Transverse colon (tissue), 4 donors: Measurements from ENCODE around the gene HOXD11. TPM values are rescaled to one million over a fixed set of nuclear protein-coding genes. Genes with fewer than 3 reads are reported as not detected.

Experiments
- DNase-seq: peaks from one replicate; pipeline ENCODE4 v3.0.0-alpha.2; 2019
- H3K27ac ChIP-seq, 4 donors: fragments of 200-600 bp; sonication (generic); 2 replicates each; pipeline ENCODE4 v1.5.1; 2016 to 2018; ENCODE audit warnings: inconsistent platforms in 4 of 4
- H3K27me3 ChIP-seq: fragments of 200-600 bp; sonication (generic); 2 replicates; pipeline ENCODE4 v1.5.1; 2017; ENCODE audit warnings: inconsistent platforms
- H3K36me3 ChIP-seq, 4 donors: fragments of 200-600 bp; sonication (generic); 2 replicates each; pipeline ENCODE4 v1.5.1; 2017 to 2019; ENCODE audit warnings: inconsistent platforms in 4 of 4
- H3K4me1 ChIP-seq, 4 donors: fragments of 200-600 bp; sonication (generic); 2 replicates each; pipeline ENCODE4 v1.5.1; 2017 to 2020; ENCODE audit warnings: inconsistent platforms in 4 of 4
- H3K4me3 ChIP-seq, 4 donors: fragments of 200-600 bp; sonication (generic); 1 replicate in 1 of 4; 2 replicates in 3 of 4; pipeline versions ENCODE4 v1.5.1 to v1.6.1; 2017 to 2019; ENCODE audit warnings: inconsistent platforms in 4 of 4
- H3K9me3 ChIP-seq, 2 donors: fragments of 200-600 bp; sonication (generic); 2 replicates each; pipeline ENCODE4 v1.5.1; 2017 to 2019; ENCODE audit warnings: inconsistent platforms in 2 of 2
- CTCF ChIP-seq, 5 experiments: fragments of 200-600 bp in 3 of 5; fragments of 450-650 bp in 2 of 5; sonication (generic) in 3 of 5; IDR thresholded peaks; 1 replicate in 2 of 5; 2 replicates in 3 of 5; pipeline ENCODE4 v1.5.1; 2016 to 2017; ENCODE audit warnings: antibody characterized with exemption in 5 of 5, inconsistent platforms in 3 of 5, mild to moderate bottlenecking in 2 of 5, moderate library complexity in 1 of 5
- EP300 ChIP-seq: sonication (generic); formaldehyde crosslinking; IDR thresholded peaks from one replicate; pipeline ENCODE4 v1.6.1; 2017; ENCODE audit warnings: antibody characterized with exemption, low read depth
- POLR2A ChIP-seq: fragments of 450-650 bp; IDR thresholded peaks from one replicate; pipeline ENCODE4 v1.6.1; 2016; ENCODE audit warnings: antibody characterized with exemption, mild to moderate bottlenecking, moderate library complexity
- POLR2AphosphoS5 ChIP-seq, 3 donors: sonication (generic); formaldehyde crosslinking; IDR thresholded peaks; one replicate each; pipeline ENCODE4 v1.6.1; 2016; ENCODE audit warnings: antibody characterized with exemption in 3 of 3
- WGBS, 2 donors: methylation state at CpG; one replicate each; pipeline ENCODE4 v1.1.5; 2018; ENCODE audit warnings: low coverage in 1 of 2; 5-methylcytosine and 5-hydroxymethylcytosine counted together
- in situ Hi-C, 4 donors: fragments of 200-750 bp; cut with MboI; loops; one replicate each; pipeline versions ENCODE4 v1.15.0 to v1.15.1; 2017; ENCODE audit warnings: low sequenced_read_pairs in 3 of 4, low pct_ligation_motif_present in 1 of 4, low pct_unique_long_range_greater_than_20kb in 1 of 4
- intact Hi-C: fragments of 100-400 bp; cut with DNase I; formaldehyde crosslinking; loops from one replicate; pipeline ENCODE4 v1.15.1; 2023; ENCODE audit warnings: low total_unique reads
- total RNA-seq, 4 donors: library from RNA; depleted of rRNA; stranded (reverse); fragments of >200 nt; gene quantifications; one replicate each; pipeline ENCODE4 v1.1.0, GENCODE V29; 2016

HOXD11 gene
- total RNA-seq, 4 donors from 2014 or later: 0.41 to 13.5 (median 4.4) TPM

GRCh38 chr2:176124110-176124946 lies 17.2 kb downstream of the HOXD11 start:
- in situ Hi-C loops (loop anchor here (10.0 to 25.0 kb wide), 5 partner anchors 330 to 1030 kb away; no protein-coding TSS in a partner anchor), intact Hi-C loops (no loop called here)
- no peak for DNase-seq
- Histone ChIP-seq H3K4me1 (peaks cover 7 to 41% (median 27%) of the 10 kb centered on the region in 4 donors), H3K36me3 (no peaks in the 10 kb centered on the region), H3K4me3 (peak overlapping the region in 3 of 4 donors; percentile 55 to 72 (median 55)), H3K27me3 (peaks cover 96% of the 10 kb centered on the region), H3K9me3 (no peaks in the 10 kb centered on the region), H3K27ac (peak overlapping the region in 3 of 4 donors; percentile 84 to 88 (median 87))
- 38 to 50% methylated on average over 9 to 34 of the region's 34 CpGs for WGBS, 2 donors
- TF ChIP-seq POLR2AphosphoS5 (IDR thresholded peaks at IDR 0.05): no peak
- TF ChIP-seq EP300: no peak
- no peak for TF ChIP-seq POLR2A
- TF ChIP-seq CTCF (IDR thresholded peaks at IDR 0.05): no peak

GRCh38 chr2:176124947-176125771 lies 18.1 kb downstream of the HOXD11 start:
- Histone ChIP-seq H3K27me3 (peaks cover 94% of the 10 kb centered on the region), H3K27ac (peak overlapping the region in 2 of 4 donors; percentile 84 to 88), H3K36me3 (no peaks in the 10 kb centered on the region), H3K4me3 (no peak overlapping the region), H3K4me1 (peaks cover 7 to 43% (median 28%) of the 10 kb centered on the region in 4 donors), H3K9me3 (no peaks in the 10 kb centered on the region)
- intact Hi-C loops (loop anchor here (5.0 kb wide), 1 partner anchor 512 kb away; no protein-coding TSS in a partner anchor), in situ Hi-C loops (loop anchor here (5.0 to 25.0 kb wide), 7 partner anchors 330 to 1030 kb away; no protein-coding TSS in a partner anchor)
- TF ChIP-seq CTCF (IDR thresholded peaks at IDR 0.05) (no peak), POLR2AphosphoS5 (IDR thresholded peaks at IDR 0.05) (no peak), EP300 (no peak), POLR2A (no peak)
- DNase-seq: no peak
- 30 to 75% methylated on average over 4 to 9 of the region's 9 CpGs for WGBS, 2 donors

GRCh38 chr2:176125772-176126054 lies 18.6 kb downstream of the HOXD11 start:
- peaks cover 94% of the 10 kb centered on the region for H3K27me3 ChIP-seq
- in situ Hi-C loops (loop anchor here (5.0 to 25.0 kb wide), 6 partner anchors 329 to 1029 kb away; no protein-coding TSS in a partner anchor), intact Hi-C loops (loop anchor here (5.0 kb wide), 1 partner anchor 512 kb away; no protein-coding TSS in a partner anchor)
- no peak for DNase-seq
- no peak overlapping the region for H3K4me3 ChIP-seq
- 32 to 74% methylated on average over 4 to 6 of the region's 6 CpGs for WGBS, 2 donors
- H3K4me1 ChIP-seq: peaks cover 7 to 46% (median 28%) of the 10 kb centered on the region in 4 donors
- no peaks in the 10 kb centered on the region for H3K9me3 ChIP-seq
- no peak for TF ChIP-seq POLR2AphosphoS5 (IDR thresholded peaks at IDR 0.05)
- TF ChIP-seq POLR2A: no peak
- no peak for TF ChIP-seq CTCF (IDR thresholded peaks at IDR 0.05)
- no peak for TF ChIP-seq EP300
- H3K36me3 ChIP-seq: no peaks in the 10 kb centered on the region
- H3K27ac ChIP-seq: peak overlapping the region in 2 of 4 donors; percentile 1 to 6
